Right ventricle myocardium superior (tissue), 1 donor: ENCODE measurements around the gene TSPAN1. TPM values are rescaled to one million over a fixed set of nuclear protein-coding genes. Genes with fewer than 3 reads are reported as not detected.

ENCODE experiments used
- ATAC-seq: fragments of 200-7000 bp; cut with Tn5 transposase; one replicate; pipeline ENCODE4 v1.9.1; 2020; ENCODE audit warnings: mild to moderate bottlenecking; ENCODE audit not compliant: poor library complexity
- DNase-seq: peaks from one replicate; pipeline ENCODE4 v3.0.0-alpha.2; 2020
- intact Hi-C: fragments of 100-400 bp; cut with DNase I; formaldehyde crosslinking; loops from one replicate; pipeline ENCODE4 v1.11.2; 2022
- total RNA-seq: library from RNA; stranded (reverse); fragmentation: NEBNext Ultra II Directional; extraction: Animal tissue kit (Norgen Biotek cat#: 25700); gene quantifications from one replicate; pipeline ENCODE4 v1.2.1, GENCODE V29; 2021
- donor health status: DM: no; HTN: yes; CAD: no; lungs with severe emphysema.

TSPAN1 gene
- total RNA-seq, 1 donor from 2014 or later = 0.75 TPM

- DNase-seq (no peak), ATAC-seq (no peak)
- intact Hi-C loops = no loop called here
Observed at GRCh38 chr1:46157916-46158311, 17.0 kb upstream of the TSPAN1 start.

- intact Hi-C loops = no loop called here
- ATAC-seq = no peak
Observed at GRCh38 chr1:46158312-46159281, 16.3 kb upstream of the TSPAN1 start.

GRCh38 chr1:46159516-46159915 is 15.4 kb upstream of the TSPAN1 start:
- DNase-seq = no peak
- intact Hi-C loops = no loop called here
- ATAC-seq = no peak

More at GRCh38 chr1:46158312-46159281, 16.3 kb upstream of the TSPAN1 start:
- DNase-seq = no peak

- no peak for ATAC-seq
- intact Hi-C loops = no loop called here
- DNase-seq = no peak
Observed at GRCh38 chr1:46160212-46160611, 14.7 kb upstream of the TSPAN1 start.

GRCh38 chr1:46166521-46167462 is 8.1 kb upstream of the TSPAN1 start:
- peak; percentile 46 for ATAC-seq
- intact Hi-C loops = no loop called here

GRCh38 chr1:46168477-46168876 is 6.4 kb upstream of the TSPAN1 start:
- intact Hi-C loops = no loop called here
- no peak for DNase-seq
- no peak for ATAC-seq

More at GRCh38 chr1:46166521-46167462, 8.1 kb upstream of the TSPAN1 start:
- peak; percentile 71 for DNase-seq

DNA sequence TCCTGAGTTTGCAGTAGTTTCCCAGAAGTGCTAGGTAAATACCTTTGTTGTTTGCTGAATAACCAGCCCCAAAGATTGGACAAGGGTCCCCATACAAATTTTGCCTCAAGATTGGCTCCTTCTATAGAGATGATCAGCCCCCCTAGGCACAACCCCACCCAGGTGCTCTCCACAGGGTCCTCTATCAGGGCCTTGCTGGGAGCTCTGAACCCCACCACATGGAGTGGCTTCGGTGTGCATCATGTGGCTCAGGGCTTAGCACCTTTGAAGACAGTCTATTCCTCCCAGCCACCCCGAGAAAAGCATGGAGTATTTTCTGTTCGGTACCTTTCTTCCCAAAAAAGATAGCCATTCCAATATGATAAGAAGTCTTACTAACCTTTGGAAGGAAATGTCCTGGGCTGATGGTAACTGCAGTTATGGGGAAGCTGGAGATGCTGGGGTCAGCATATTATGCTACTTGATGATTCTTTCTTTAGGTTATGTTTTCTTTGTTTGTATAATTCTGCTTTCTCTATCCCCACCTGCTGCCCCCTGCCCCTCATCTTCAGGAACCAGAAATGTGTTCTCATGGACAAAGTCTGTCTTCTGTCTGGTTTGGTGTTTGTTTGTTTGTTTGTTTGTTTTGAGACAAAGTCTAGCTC is 5.0 kb upstream of the TSPAN1 start:
- intact Hi-C loops = loop anchor here (5.0 kb wide), 1 partner anchor 38 kb away; the partner anchor contains the start of gene PIK3R3

GRCh38 chr1:46171351-46171750 is 3.5 kb upstream of the TSPAN1 start:
- peak; percentile 9 for ATAC-seq
- DNase-seq = peak; percentile 61
- intact Hi-C loops = loop anchor here (5.0 kb wide), 1 partner anchor 39 kb away; the partner anchor contains the start of gene PIK3R3

More for the DNA sequence above, 5.0 kb upstream of the TSPAN1 start:
- DNase-seq (no peak), ATAC-seq (no peak)

DNA sequence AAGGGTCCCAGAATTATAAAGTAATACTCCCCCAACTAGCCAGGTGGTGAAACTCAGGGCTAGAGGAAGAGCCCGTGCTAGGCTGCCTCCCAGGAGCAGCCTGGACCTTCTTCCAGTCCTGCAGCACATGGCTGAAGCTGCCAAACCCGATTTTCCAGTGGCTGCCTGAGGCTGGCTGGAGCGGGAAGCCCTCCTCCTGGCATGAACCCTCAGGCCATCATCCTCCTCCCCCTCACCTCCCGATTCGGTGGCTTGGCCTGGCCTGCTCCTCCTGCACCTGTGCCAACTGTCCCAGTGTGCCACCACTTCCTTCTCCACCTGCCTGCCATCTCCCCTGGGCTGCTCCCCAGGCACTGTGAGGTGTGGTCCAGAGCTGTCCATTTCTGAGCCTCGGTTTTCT is 3.0 kb upstream of the TSPAN1 start:
- intact Hi-C loops = loop anchor here (5.0 kb wide), 1 partner anchor 40 kb away; the partner anchor contains the start of gene PIK3R3
- ATAC-seq = no peak
- no peak for DNase-seq

DNA sequence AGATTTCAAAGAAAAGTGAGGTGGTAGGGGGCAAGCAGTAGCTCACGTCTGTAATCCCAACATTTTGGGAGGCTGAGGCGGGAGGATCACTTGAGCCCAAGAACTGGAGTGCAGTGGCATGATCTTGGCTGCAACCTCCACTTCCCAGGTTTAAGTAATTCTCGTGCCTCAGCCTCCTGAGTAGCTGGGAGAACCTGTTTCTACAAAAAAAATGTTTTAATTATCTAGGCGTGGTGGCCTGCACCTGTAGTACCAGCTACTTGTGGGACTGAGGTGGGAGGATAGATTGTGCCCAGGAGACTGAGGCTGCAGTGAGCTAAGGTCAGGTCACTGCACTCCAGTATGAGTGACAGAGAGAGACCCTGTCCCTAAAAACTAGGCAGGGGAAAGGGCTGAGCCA is 2.6 kb upstream of the TSPAN1 start:
- intact Hi-C loops = loop anchor here (5.0 kb wide), 1 partner anchor 40 kb away; the partner anchor contains the start of gene PIK3R3
- ATAC-seq = no peak
- no peak for DNase-seq

DNA sequence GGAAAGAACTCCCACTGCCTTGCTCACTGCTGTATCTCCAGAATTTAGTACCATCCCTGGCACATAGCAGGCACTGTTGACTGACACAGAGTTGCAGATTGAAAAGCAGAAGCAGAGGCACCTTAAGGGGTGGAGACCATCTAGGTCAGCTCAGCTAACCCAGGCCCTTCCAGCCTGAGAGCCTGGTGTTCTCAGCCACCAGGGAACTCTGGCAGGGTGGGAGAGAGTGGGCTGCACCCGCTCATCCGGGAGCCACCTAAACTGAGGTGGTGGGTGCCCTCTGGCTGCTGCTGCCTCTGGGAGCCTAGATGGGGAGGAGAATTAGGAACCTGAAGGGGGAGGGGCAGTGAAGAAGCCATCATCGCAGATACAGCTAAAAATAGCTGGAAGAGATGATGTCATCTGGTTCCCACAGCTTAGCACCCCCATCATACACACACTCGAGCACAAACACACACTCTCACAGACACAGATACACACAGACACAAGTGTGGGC is 1.5 kb upstream of the TSPAN1 start:
- DNase-seq (no peak), ATAC-seq (peak; percentile 7)
- intact Hi-C loops = loop anchor here (5.0 kb wide), 1 partner anchor 41 kb away; the partner anchor contains the start of gene PIK3R3

DNA sequence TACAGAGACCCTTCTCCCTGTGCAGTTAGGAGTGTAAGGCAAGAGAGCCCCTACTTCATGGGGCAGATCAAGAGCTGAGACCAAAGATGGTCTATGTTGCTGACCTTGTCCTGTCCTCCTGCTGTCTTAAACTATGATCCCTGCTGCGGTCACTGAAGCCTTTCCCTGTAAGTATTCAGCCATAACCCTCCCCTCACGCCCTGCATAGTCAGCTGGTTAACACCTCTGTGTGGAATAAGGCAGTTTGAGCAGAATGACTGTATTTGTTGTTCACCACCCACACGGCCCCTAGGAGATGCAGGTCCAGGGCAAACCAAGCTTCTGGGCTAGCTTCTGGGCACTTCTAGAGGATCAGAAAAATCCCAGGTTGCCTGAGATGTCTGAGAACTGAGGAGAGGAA is 356 bp downstream of the TSPAN1 start:
- no peak for ATAC-seq
- DNase-seq = no peak
- intact Hi-C loops = no loop called here

DNA sequence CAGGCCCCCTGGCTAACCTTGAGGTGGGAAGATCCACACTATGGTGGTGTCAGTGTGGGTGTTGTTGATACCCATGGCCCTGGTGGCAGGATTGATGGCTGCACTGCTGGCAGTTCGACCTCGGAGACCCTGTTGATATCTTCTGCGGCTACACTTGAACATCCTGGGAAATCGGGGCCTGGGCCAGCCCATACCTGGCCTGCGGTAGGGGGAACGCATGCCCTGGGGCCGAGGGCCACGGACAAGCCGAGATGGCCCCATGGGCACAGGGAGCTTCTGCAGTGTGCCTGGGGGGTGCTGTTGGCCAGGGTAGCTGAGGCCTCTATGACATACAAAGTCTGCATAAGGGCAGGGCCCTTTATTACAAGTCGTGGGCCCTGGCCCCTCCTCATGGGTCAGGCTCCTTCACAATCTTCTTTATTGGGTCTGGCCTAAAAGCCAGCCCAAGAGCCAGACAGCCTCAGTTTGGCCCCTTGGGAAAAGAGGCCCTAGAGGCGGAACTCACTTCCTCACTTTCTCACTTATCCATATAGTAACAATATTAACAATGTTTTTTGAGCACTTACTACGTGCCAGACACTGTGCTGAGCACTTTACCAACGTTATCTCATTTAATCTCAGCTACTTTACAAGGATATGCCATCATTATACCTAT is 1.5 kb downstream of the TSPAN1 start, which contains the start of gene P3R3URF:
Gene P3R3URF (minus strand): TSS at position 278 of the 655 bp plus-strand sequence. CDS start 17 bp downstream, at position 261.
- DNase-seq (no peak), ATAC-seq (no peak)
- intact Hi-C loops = no loop called here

GRCh38 chr1:46179138-46180081 is 4.5 kb downstream of the TSPAN1 start:
- intact Hi-C loops = loop anchor here (2.0 kb wide), 1 partner anchor 143 kb away; no protein-coding TSS in a partner anchor
- ATAC-seq (peak; percentile 82), DNase-seq (peak; percentile 70)

GRCh38 chr1:46180082-46180616 is 5.3 kb downstream of the TSPAN1 start:
- DNase-seq (no peak), ATAC-seq (peak; percentile 16)
- intact Hi-C loops = no loop called here
